Measurements from ENCODE around the gene UBAP2L. TPM values are rescaled to one million over a fixed set of nuclear protein-coding genes. Genes with fewer than 3 reads are reported as not detected.

The UBAP2L gene
- total and polyA plus RNA-seq, 4 donors, result 67.3 to 147 (median 105) TPM

GRCh38 chr1:154263465-154264332, 42.9 kb downstream of the UBAP2L start:
- Histone ChIP-seq H3K4me1 (ENCODE audit: control insufficient read depth in 5 of 5, insufficient read depth in 5 of 5, low read length in 5 of 5) (peaks cover 0 to 4% (median 0%) of the 10 kb centered on the region in 5 donors), H3K27ac (ENCODE audit: low read depth in 1 of 2, low read length in 1 of 2) (no peak overlapping the region)

GRCh38 chr1:154264454-154264853, 43.7 kb downstream of the UBAP2L start:
- H3K27ac ChIP-seq (ENCODE audit: low read depth in 1 of 2, low read length in 1 of 2), result no peak overlapping the region
- TF ChIP-seq, protein P1, sequence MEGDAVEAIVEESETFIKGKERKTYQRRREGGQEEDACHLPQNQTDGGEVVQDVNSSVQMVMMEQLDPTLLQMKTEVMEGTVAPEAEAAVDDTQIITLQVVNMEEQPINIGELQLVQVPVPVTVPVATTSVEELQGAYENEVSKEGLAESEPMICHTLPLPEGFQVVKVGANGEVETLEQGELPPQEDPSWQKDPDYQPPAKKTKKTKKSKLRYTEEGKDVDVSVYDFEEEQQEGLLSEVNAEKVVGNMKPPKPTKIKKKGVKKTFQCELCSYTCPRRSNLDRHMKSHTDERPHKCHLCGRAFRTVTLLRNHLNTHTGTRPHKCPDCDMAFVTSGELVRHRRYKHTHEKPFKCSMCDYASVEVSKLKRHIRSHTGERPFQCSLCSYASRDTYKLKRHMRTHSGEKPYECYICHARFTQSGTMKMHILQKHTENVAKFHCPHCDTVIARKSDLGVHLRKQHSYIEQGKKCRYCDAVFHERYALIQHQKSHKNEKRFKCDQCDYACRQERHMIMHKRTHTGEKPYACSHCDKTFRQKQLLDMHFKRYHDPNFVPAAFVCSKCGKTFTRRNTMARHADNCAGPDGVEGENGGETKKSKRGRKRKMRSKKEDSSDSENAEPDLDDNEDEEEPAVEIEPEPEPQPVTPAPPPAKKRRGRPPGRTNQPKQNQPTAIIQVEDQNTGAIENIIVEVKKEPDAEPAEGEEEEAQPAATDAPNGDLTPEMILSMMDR (IDR thresholded peaks at IDR 0.05; ENCODE audit: control extremely low read depth, extremely low read depth), result no peak
- no peak overlapping the region for H3K4me3 ChIP-seq
- H3K4me1 ChIP-seq (ENCODE audit: control insufficient read depth in 5 of 5, insufficient read depth in 5 of 5, low read length in 5 of 5), result peaks cover 0 to 4% (median 0%) of the 10 kb centered on the region in 5 donors
- ATAC-seq (ENCODE audit: insufficient read depth, low FRiP score) (no peak), DNase-seq (no peak)
- WGBS, 2 donors, result 71 to 88% methylated on average over 1 of the region's 1 CpG
- peaks cover 49 to 63% (median 58%) of the 10 kb centered on the region in 4 donors for H3K36me3 ChIP-seq (ENCODE audit: control insufficient read depth in 4 of 4, insufficient read depth in 4 of 4, low read length in 4 of 4)
- H3K9ac ChIP-seq (ENCODE audit: insufficient read depth in 1 of 2, low read length in 2 of 2), result no peak overlapping the region
- H3K9me3 ChIP-seq (ENCODE audit: control insufficient read depth in 4 of 4, insufficient read depth in 3 of 4, low read length in 3 of 4), result no peaks in the 10 kb centered on the region
- H3K27me3 ChIP-seq (ENCODE audit: control insufficient read depth in 3 of 3, insufficient read depth in 3 of 3, low read length in 2 of 3), result no peaks in the 10 kb centered on the region

More at GRCh38 chr1:154263465-154264332, 42.9 kb downstream of the UBAP2L start:
- TF ChIP-seq, protein P1 (IDR thresholded peaks at IDR 0.05; ENCODE audit: control extremely low read depth, extremely low read depth), result no peak
- ATAC-seq (ENCODE audit: insufficient read depth, low FRiP score) (no peak), DNase-seq (no peak)
- no peaks in the 10 kb centered on the region for H3K27me3 ChIP-seq (ENCODE audit: control insufficient read depth in 3 of 3, insufficient read depth in 3 of 3, low read length in 2 of 3)
- no peaks in the 10 kb centered on the region for H3K9me3 ChIP-seq (ENCODE audit: control insufficient read depth in 4 of 4, insufficient read depth in 3 of 4, low read length in 3 of 4)
- no peak overlapping the region for H3K4me3 ChIP-seq
- peaks cover 45 to 66% (median 57%) of the 10 kb centered on the region in 4 donors for H3K36me3 ChIP-seq (ENCODE audit: control insufficient read depth in 4 of 4, insufficient read depth in 4 of 4, low read length in 4 of 4)
- WGBS, 2 donors, result 68 to 80% methylated on average over 6 of the region's 6 CpGs
- no peak overlapping the region for H3K9ac ChIP-seq (ENCODE audit: insufficient read depth in 1 of 2, low read length in 2 of 2)

GRCh38 chr1:154265586-154265985, 44.8 kb downstream of the UBAP2L start:
- ATAC-seq (ENCODE audit: insufficient read depth, low FRiP score), result no peak
- no peak overlapping the region for H3K4me3 ChIP-seq
- H3K9ac ChIP-seq (ENCODE audit: insufficient read depth in 1 of 2, low read length in 2 of 2), result no peak overlapping the region

More at GRCh38 chr1:154265586-154265985, 44.8 kb downstream of the UBAP2L start:
- WGBS, 2 donors, result 66 to 92% methylated on average over 4 of the region's 4 CpGs
- no peak for DNase-seq
- H3K9me3 ChIP-seq (ENCODE audit: control insufficient read depth in 4 of 4, insufficient read depth in 3 of 4, low read length in 3 of 4), result no peaks in the 10 kb centered on the region
- H3K27ac ChIP-seq (ENCODE audit: low read depth in 1 of 2, low read length in 1 of 2), result no peak overlapping the region
- peaks cover 45 to 62% (median 50%) of the 10 kb centered on the region in 4 donors for H3K36me3 ChIP-seq (ENCODE audit: control insufficient read depth in 4 of 4, insufficient read depth in 4 of 4, low read length in 4 of 4)
- H3K4me1 ChIP-seq (ENCODE audit: control insufficient read depth in 5 of 5, insufficient read depth in 5 of 5, low read length in 5 of 5), result peaks cover 0 to 4% (median 0%) of the 10 kb centered on the region in 5 donors
- TF ChIP-seq, protein P1 (IDR thresholded peaks at IDR 0.05; ENCODE audit: control extremely low read depth, extremely low read depth), result no peak
- H3K27me3 ChIP-seq (ENCODE audit: control insufficient read depth in 3 of 3, insufficient read depth in 3 of 3, low read length in 2 of 3), result no peaks in the 10 kb centered on the region

Data from lung (tissue), 12 donors.